MG63 (cell line): ENCODE data around the gene MBNL2. TPM values are rescaled to one million over a fixed set of nuclear protein-coding genes. Genes with fewer than 3 reads are reported as not detected.
A peak's percentile ranks its signal among the peaks of the same experiment; 100 is the strongest.

Source experiments
- DNase-seq: peaks from one replicate; pipeline ENCODE4 v3.0.0-alpha.2; 2020
- H3K27me3 ChIP-seq: fragments of 250-450 bp; sonication (Bioruptor Pico); 2 replicates; pipeline ENCODE4 v1.5.1; 2020; ENCODE audit warnings: mild to moderate bottlenecking, moderate library complexity
- H3K36me3 ChIP-seq: fragments of 250-450 bp; sonication (Bioruptor Pico); 2 replicates; pipeline ENCODE4 v1.5.1; 2020; ENCODE audit warnings: mild to moderate bottlenecking, moderate library complexity
- H3K4me3 ChIP-seq: fragments of 250-450 bp; sonication (Bioruptor Pico); 2 replicates; pipeline ENCODE4 v1.5.1; 2020; ENCODE audit warnings: mild to moderate bottlenecking, moderate library complexity
- H3K9me3 ChIP-seq: fragments of 250-450 bp; sonication (Bioruptor Pico); 2 replicates; pipeline ENCODE4 v1.5.1; 2020; ENCODE audit warnings: mild to moderate bottlenecking, moderate library complexity
- total RNA-seq: library from RNA; depleted of rRNA; stranded (reverse); fragments of >200 nt; shearing (Covaris generic); gene quantifications from 2 replicates; pipeline ENCODE4 v1.2.3, GENCODE V29; 2014; ENCODE audit warnings: low replicate concordance

Gene MBNL2
- total RNA-seq, 1 experiment from 2014 or later: 28.6 TPM

GRCh38 chr13:97401421-97401820, 179.3 kb downstream of the MBNL2 start:
- no peaks in the 10 kb centered on the region for H3K27me3 ChIP-seq
- H3K4me3 ChIP-seq: no peak overlapping the region
- no peaks in the 10 kb centered on the region for H3K9me3 ChIP-seq
- H3K36me3 ChIP-seq: no peaks in the 10 kb centered on the region
- DNase-seq: no peak

GRCh38 chr13:97403893-97404750, 182.0 kb downstream of the MBNL2 start:
- DNase-seq: peak; percentile 12
- H3K4me3 ChIP-seq: no peak overlapping the region
- peaks cover 2% of the 10 kb centered on the region; the same call in 1 of the 2 replicates for H3K27me3 ChIP-seq
- H3K36me3 ChIP-seq: no peaks in the 10 kb centered on the region
- no peaks in the 10 kb centered on the region for H3K9me3 ChIP-seq

DNA sequence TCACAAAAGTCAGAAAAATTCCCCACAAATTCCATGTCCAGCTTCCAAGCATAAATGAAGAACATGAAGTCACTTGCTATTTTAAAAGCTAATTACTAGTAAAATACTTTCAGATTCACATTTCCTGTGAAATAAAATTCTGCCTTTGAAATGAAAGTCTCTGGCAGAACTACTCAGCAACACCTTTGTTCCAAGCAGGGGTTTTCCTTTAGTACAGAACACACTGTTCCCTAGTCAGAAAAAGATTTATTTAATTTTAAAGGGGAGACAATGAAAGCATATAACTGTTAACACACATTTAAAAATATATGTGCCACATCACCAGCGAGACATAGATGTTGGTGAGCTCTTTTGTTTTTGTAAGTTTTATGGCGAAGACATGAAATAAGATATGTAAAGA, 185.4 kb downstream of the MBNL2 start:
- Histone ChIP-seq H3K9me3 (no peaks in the 10 kb centered on the region), H3K4me3 (no peak overlapping the region), H3K27me3 (peaks cover 8% of the 10 kb centered on the region), H3K36me3 (no peaks in the 10 kb centered on the region)
- DNase-seq: no peak

GRCh38 chr13:97408938-97409337, 186.8 kb downstream of the MBNL2 start:
- peaks cover 8% of the 10 kb centered on the region for H3K27me3 ChIP-seq
- H3K36me3 ChIP-seq: no peaks in the 10 kb centered on the region
- no peak overlapping the region for H3K4me3 ChIP-seq
- H3K9me3 ChIP-seq: no peaks in the 10 kb centered on the region
- DNase-seq: no peak

- H3K36me3 ChIP-seq: no peaks in the 10 kb centered on the region
- no peak for DNase-seq
- no peaks in the 10 kb centered on the region for H3K9me3 ChIP-seq
- H3K27me3 ChIP-seq: peaks cover 8% of the 10 kb centered on the region
- H3K4me3 ChIP-seq: no peak overlapping the region
Observed at GRCh38 chr13:97411984-97412383, 189.9 kb downstream of the MBNL2 start.

- Histone ChIP-seq H3K27me3 (peaks cover 8% of the 10 kb centered on the region), H3K9me3 (no peaks in the 10 kb centered on the region)
Observed at GRCh38 chr13:97413694-97414093, 191.6 kb downstream of the MBNL2 start.

DNA sequence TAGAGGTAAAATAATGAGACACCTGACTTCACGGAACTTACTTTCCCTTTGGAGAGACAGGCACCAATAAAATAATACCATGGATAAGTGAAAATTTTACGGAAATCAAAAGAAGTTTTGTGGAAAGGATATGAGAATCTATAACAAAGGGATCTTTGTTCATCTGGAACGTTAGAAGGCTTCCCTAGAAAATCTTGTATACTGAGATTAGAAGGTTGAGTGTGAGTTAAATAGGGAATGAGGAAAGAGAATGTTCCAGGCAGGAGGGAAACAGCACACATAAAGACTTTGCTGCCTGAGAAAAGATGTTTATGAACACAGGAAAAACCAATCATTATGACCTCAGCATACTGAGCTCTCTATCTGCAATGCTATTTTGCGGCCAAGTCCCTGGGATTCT, 192.3 kb downstream of the MBNL2 start:
- Histone ChIP-seq H3K27me3 (peaks cover 5% of the 10 kb centered on the region), H3K4me3 (no peak overlapping the region), H3K9me3 (no peaks in the 10 kb centered on the region), H3K36me3 (no peaks in the 10 kb centered on the region)
- no peak for DNase-seq

More at GRCh38 chr13:97413694-97414093, 191.6 kb downstream of the MBNL2 start:
- Histone ChIP-seq H3K36me3 (no peaks in the 10 kb centered on the region), H3K4me3 (no peak overlapping the region)
- DNase-seq: no peak

DNA sequence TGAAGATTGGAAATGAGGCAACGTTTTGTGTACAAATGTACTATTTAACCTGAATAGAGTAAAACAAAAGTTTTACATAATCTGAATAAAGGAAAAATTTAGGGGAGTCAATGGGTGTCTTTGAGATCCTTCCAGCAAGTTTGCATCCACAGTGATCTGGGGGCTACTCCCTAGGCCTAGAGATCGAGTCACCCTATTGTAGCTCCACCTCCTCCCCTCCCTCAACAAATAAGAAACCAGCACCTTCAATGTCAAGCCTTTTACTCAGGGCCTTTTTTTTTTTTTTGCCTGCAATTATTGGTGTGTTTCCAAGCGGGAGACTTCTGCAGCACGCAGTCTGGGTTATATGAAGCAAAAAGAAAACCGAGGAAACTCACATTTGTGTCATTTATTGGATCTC, 195.6 kb downstream of the MBNL2 start:
- no peaks in the 10 kb centered on the region for H3K9me3 ChIP-seq
- H3K36me3 ChIP-seq: no peaks in the 10 kb centered on the region
- H3K27me3 ChIP-seq: no peaks in the 10 kb centered on the region
- no peak overlapping the region for H3K4me3 ChIP-seq
- no peak for DNase-seq

DNA sequence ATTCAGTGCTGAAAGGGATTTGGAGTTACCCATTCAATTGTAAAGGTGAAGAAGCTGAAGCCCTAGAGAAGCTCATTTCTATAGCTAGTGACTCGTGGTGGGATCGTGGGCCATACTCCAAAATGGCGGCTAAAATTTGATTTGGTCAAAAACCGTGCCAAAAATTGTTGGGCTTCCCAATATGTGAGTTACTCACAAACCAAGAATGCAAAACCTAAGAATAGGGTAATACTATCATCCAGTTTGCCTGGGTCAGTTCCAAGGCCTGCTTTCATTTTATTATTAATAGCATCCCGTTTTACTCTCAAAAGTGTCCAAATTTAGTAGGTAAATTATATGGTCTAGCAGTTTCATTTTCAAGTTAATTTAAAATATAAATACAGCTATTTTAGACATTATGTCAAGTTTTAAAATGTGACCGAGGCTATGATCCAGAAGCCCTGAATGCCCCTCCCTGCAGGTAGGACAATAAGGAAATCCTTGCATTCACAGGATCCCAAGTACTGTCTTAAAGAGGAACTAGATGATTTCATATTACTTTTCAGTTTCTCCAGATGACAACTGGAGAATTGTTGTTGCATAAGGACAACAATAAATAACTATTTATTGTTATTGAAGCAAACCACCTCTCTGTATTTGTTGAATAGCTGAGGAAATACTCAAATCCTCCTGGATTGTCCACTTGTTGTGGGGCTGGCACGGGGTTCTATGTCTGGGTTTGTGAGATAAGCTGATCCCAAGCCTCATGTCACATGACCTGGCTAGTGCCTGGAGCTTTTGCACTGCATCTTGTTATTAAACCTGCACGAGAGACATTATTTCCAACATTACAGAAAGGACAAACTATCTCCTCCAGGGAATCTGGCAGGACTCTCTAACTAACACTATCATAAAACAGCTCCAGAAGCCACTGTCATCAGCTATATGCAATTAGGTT, 200.3 kb downstream of the MBNL2 start:
- Histone ChIP-seq H3K36me3 (no peaks in the 10 kb centered on the region), H3K27me3 (no peaks in the 10 kb centered on the region), H3K4me3 (no peak overlapping the region), H3K9me3 (no peaks in the 10 kb centered on the region)
- peak; percentile 14 for DNase-seq

GRCh38 chr13:97423300-97424045, 201.3 kb downstream of the MBNL2 start:
- H3K9me3 ChIP-seq: no peaks in the 10 kb centered on the region
- no peaks in the 10 kb centered on the region for H3K27me3 ChIP-seq
- no peaks in the 10 kb centered on the region for H3K36me3 ChIP-seq
- H3K4me3 ChIP-seq: no peak overlapping the region
- DNase-seq: no peak

GRCh38 chr13:97425590-97425989, 203.5 kb downstream of the MBNL2 start:
- no peaks in the 10 kb centered on the region for H3K27me3 ChIP-seq
- no peaks in the 10 kb centered on the region for H3K36me3 ChIP-seq
- no peak overlapping the region for H3K4me3 ChIP-seq
- H3K9me3 ChIP-seq: no peaks in the 10 kb centered on the region
- no peak for DNase-seq

- no peaks in the 10 kb centered on the region for H3K36me3 ChIP-seq
Observed at GRCh38 chr13:97426695-97427094, 204.6 kb downstream of the MBNL2 start.

GRCh38 chr13:97429681-97430081, 207.5 kb downstream of the MBNL2 start:
- H3K9me3 ChIP-seq: no peaks in the 10 kb centered on the region
- no peak for DNase-seq
- no peak overlapping the region for H3K4me3 ChIP-seq
- H3K27me3 ChIP-seq: no peaks in the 10 kb centered on the region
- no peaks in the 10 kb centered on the region for H3K36me3 ChIP-seq

More at GRCh38 chr13:97426695-97427094, 204.6 kb downstream of the MBNL2 start:
- Histone ChIP-seq H3K9me3 (no peaks in the 10 kb centered on the region), H3K27me3 (no peaks in the 10 kb centered on the region), H3K4me3 (no peak overlapping the region)
- no peak for DNase-seq

DNA sequence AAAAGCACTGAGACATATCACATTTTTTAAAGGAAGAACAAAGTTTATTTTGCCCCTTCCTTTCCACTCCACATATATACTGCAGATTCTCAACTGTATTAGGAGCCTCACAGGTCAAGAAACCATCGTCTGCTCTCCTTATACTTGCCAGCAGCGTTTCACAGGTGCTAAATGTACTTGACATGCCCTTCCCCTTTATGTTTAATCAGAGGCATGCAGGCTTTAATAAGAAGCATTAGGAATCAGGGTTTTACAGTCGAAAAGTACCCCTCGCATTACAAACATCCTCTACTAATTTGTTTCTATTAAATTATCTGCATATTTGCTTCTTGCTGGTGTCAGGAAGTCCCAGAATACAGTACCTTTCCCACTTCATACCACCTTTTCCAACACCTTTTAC, 208.2 kb downstream of the MBNL2 start:
- Histone ChIP-seq H3K4me3 (no peak overlapping the region), H3K36me3 (no peaks in the 10 kb centered on the region), H3K27me3 (no peaks in the 10 kb centered on the region), H3K9me3 (no peaks in the 10 kb centered on the region)
- no peak for DNase-seq

GRCh38 chr13:97431171-97431764, 209.1 kb downstream of the MBNL2 start:
- H3K27me3 ChIP-seq: no peaks in the 10 kb centered on the region
- no peak overlapping the region for H3K4me3 ChIP-seq
- no peak for DNase-seq
- H3K9me3 ChIP-seq: no peaks in the 10 kb centered on the region
- H3K36me3 ChIP-seq: no peaks in the 10 kb centered on the region

GRCh38 chr13:97432232-97432916, 210.2 kb downstream of the MBNL2 start:
- Histone ChIP-seq H3K36me3 (no peaks in the 10 kb centered on the region), H3K4me3 (peak overlapping the region; percentile 86), H3K9me3 (no peaks in the 10 kb centered on the region), H3K27me3 (no peaks in the 10 kb centered on the region)
- no peak for DNase-seq
